SJSA1 (cell line): Measurements from ENCODE around the gene TTC6. TPM values are rescaled to one million over a fixed set of nuclear protein-coding genes. Genes with fewer than 3 reads are reported as not detected.

Experiments
- DNase-seq, 2 experiments: peaks; one replicate each; pipeline ENCODE4 v3.0.0-alpha.2; 2015 to 2020; ENCODE audit warnings: low spot score in 2 of 2, low read depth in 1 of 2
- H3K27ac ChIP-seq: fragments of 250-450 bp; sonication (Bioruptor Pico); 2 replicates; pipeline ENCODE4 v1.5.1; 2020; ENCODE audit warnings: mild to moderate bottlenecking, moderate library complexity
- H3K27me3 ChIP-seq: fragments of 250-450 bp; sonication (Bioruptor Pico); replicated peaks from 2 replicates; pipeline ENCODE4 v1.5.1; 2020; ENCODE audit warnings: mild to moderate bottlenecking, moderate library complexity
- H3K36me3 ChIP-seq: fragments of 250-450 bp; sonication (Bioruptor Pico); 2 replicates; pipeline ENCODE4 v1.5.1; 2020; ENCODE audit warnings: mild to moderate bottlenecking
- H3K4me1 ChIP-seq: fragments of 250-450 bp; sonication (Bioruptor Pico); replicated peaks from 2 replicates; pipeline ENCODE4 v1.6.1; 2021; ENCODE audit warnings: mild to moderate bottlenecking
- H3K4me3 ChIP-seq: fragments of 250-450 bp; sonication (Bioruptor Pico); 2 replicates; pipeline ENCODE4 v1.5.1; 2020; ENCODE audit warnings: mild to moderate bottlenecking
- H3K9me3 ChIP-seq: fragments of 250-450 bp; sonication (Bioruptor Pico); replicated peaks from 2 replicates; pipeline ENCODE4 v1.5.1; 2020; ENCODE audit warnings: mild to moderate bottlenecking
- total RNA-seq: library from RNA; depleted of rRNA; stranded (reverse); fragments of >200 nt; shearing (Covaris generic); gene quantifications from 2 replicates; pipeline ENCODE4 v1.2.3, GENCODE V29; 2014

TTC6 gene
- total RNA-seq, 1 experiment from 2014 or later = not detected

DNA sequence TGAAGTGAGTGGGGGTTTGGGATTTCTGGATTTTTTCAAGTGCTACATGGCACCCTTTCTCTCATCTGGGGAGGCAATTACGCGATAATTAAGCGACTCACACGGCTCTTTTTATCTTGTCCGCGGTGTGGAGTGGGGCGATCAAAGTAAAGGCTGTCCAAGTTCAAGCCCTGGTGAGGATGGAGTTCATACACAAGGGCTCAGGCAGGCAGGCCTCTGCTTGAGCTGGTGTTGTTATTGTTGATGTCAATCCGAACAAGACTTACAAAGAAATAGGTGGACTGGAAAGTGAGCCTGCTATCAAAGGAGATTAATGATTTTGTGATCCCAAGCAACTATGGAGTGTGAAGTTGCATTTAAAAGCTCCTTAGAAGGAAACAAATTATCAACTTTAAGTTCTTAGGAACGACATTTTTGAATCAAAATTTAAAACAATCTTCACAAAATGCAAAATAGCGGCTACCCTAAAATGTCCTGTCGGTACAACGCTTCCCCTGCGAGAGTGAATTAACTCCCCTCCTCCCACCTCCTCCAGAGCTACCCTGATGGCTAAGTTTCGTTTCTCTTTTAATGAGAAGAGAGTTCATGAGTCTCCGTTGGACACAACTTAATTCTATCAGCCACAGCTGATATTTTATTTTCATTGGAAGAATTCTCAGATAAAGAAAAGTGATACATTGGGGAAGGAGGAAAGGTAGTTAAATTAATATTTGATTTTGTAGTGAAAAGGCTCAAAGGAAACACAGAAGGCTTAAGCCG is 6.3 kb upstream of the TTC6 start:
- Histone ChIP-seq H3K27me3 (0 out of 2 replicates have a peak, but pooled peaks cover 2% of the 10 kb centered on the region), H3K4me1 (no peaks in the 10 kb centered on the region), H3K27ac (no peak overlapping the region), H3K9me3 (no peaks in the 10 kb centered on the region), H3K4me3 (no peak overlapping the region), H3K36me3 (no peaks in the 10 kb centered on the region)
- DNase-seq = no peak

DNA sequence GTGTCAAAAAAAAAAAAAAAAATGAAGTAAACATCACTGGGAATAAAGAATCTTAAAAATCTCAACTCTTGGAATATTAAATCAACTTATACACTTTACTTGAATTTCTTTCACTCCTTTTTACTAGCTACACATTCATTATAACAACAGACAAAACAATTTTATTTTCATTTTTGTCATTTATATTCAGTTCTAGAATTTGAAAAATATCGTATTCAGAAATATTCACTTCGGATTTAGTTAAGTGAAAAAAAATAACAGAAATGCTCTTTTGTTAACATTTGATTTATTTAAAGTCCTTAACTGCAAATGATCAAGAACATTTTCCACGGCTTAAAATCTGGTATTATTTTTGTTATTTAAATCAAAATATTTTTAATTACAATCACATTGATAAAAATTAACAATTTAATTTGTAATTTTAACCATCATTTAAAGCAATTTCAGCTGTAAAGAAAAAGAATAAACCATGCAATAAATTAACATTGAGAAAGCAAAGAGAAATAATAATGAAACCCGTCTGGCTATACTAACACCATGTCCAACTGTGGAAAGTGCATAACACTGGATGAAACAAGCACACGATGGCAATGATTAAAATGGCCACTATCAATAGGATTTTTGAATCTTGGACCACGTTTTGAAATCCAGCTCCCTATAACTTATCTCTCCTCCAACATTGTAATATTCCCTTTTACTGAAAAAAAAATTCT is 5.6 kb upstream of the TTC6 start:
- H3K4me3 ChIP-seq = no peak overlapping the region
- no peak overlapping the region for H3K27ac ChIP-seq
- no peaks in the 10 kb centered on the region for H3K36me3 ChIP-seq
- peaks cover 3% of the 10 kb centered on the region; the same call in 1 of the 2 replicates for H3K4me1 ChIP-seq
- DNase-seq = no peak
- H3K9me3 ChIP-seq = no peaks in the 10 kb centered on the region
- 0 out of 2 replicates have a peak, but pooled peaks cover 2% of the 10 kb centered on the region for H3K27me3 ChIP-seq

DNA sequence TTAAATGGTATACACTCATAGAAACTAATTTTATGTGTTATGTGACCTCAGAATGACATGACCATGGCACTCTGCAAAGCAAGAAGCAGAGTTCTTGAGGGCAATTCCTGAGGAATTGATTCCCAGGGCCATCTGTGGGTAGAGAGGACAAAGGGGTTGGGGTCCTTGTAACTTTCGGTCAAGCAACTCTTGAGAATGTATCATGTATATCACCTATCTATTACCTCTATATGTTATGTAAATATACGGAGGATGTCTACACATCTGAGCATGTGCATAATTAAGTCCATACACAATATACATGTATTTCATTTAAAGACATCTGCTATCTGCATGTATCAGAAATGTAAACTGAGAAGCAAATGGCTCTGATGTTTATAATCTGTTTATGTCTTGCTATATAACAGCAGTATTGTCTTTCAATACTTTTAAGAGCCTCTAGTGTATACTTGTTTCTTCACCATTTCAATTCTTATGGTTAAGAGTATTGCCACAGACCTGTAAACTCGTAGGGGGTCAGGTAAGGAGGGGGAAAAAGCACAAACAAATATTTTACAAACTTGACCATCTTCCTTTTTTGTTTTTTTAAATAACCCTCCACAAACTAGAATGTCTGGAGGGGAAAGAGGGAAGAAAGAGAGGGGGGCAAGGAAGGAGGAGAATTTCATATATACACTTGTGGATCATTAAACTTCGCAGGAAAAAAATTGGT is 4.8 kb upstream of the TTC6 start:
- H3K36me3 ChIP-seq = no peaks in the 10 kb centered on the region
- 0 out of 2 replicates have a peak, but pooled peaks cover 2% of the 10 kb centered on the region for H3K27me3 ChIP-seq
- H3K4me1 ChIP-seq = peaks cover 3% of the 10 kb centered on the region; the same call in 1 of the 2 replicates
- H3K4me3 ChIP-seq = no peak overlapping the region
- no peak for DNase-seq
- H3K9me3 ChIP-seq = no peaks in the 10 kb centered on the region
- no peak overlapping the region for H3K27ac ChIP-seq

DNA sequence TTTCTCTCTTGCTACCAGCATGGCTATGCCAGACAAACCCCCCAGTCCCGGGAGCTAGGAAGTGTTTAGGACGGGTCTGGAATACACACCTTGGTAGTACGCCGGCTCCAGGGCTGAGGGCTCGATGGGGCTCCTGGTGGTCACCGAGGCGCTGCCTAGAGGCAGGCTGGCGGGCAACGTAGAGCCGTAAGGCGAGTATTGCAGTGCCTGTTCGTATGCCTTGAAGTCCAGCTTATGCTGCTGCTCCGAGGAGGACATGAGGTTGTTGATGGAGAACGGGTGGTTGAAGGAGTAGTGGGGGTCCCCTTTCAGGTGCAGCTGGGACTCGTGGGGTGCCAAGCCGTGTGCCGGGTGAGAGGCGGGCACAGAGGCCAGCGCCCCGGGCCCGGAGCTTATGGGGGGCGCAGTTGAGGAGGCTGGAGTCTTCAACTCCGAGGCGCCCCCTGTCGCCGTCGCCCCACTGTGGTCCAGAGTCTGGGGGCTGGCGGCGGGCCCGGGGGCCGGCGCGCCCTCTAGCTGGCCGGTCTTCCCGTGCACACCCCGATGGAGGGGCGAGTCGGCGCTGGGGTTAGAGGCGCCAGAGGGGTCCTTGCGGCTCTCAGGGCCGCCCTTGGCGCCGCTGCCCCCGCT is 4.0 kb upstream of the TTC6 start:
- H3K4me3 ChIP-seq = no peak overlapping the region

DNA sequence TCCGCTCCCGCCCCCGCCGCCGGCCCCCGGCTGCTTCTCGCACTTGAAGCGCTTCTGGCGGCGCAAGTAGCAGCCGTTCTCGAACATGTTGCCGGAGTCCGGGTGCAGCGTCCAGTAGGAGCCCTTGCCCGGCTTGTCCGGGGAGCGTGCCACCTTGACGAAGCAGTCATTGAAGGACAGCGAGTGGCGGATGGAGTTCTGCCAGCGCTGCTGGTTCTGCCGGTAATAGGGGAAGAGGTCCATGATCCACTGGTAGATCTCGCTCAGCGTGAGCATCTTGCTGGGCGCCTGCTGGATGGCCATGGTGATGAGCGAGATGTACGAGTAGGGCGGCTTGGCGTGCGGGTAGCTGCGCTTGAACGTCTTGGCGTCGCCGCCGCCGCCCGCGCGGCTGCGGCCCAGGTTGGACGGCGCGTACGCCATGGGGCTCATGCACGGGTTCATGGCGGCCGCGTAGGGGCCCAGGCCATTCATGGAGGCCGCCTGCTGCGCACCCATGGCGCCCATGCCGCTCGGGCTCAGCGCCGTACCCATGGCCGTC is 3.4 kb upstream of the TTC6 start:
- no peaks in the 10 kb centered on the region for H3K9me3 ChIP-seq
- DNase-seq = no peak

More for the DNA sequence above, 4.0 kb upstream of the TTC6 start:
- Histone ChIP-seq H3K27me3 (peaks cover 6% of the 10 kb centered on the region; the same call in 1 of the 2 replicates), H3K27ac (no peak overlapping the region), H3K4me1 (peaks cover 3% of the 10 kb centered on the region; the same call in 1 of the 2 replicates), H3K36me3 (no peaks in the 10 kb centered on the region), H3K9me3 (no peaks in the 10 kb centered on the region)
- DNase-seq = no peak

DNA sequence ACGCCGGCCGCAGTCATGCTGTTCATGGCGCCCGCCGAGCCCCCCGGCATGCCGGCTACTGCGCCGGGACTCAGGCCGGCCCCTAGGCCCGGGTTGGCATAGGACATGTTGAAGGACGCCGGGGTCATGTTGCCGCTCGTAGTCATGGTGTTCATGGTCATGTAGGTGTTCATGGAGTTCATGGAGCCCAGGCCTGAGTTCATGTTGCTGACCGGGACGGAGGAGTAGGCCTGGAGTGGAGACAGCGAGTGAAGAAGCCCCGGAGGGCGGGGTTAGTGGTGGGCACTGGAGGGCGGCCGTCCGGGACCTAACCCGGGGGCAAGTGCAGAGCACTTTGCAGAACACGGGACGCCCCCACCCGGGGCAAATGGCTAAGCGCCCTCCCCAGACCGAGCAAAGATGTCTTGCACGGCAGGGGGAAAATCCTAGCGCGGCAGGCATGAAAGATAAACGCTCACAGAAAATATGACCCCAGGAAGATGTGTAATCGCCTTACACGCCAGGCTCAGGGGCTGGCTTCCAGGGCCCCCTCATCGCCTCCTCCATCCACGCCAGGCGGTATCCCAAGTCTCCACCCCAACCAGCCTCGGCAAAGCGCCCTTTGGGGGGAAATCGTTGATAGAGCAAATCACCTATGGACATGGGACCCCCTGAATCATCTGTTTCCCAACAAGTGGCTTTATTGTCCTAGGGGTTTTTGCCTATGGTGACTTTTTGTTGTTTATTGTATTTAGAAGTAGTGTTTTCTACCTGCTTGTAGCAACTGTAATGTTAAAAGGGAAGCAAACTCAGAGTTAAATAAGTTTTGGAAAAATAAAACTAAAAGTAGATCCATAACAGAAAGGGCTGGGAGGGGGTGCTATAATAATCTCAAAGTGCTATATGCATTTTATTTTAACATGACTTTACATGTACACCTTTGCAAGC is 2.7 kb upstream of the TTC6 start:
- H3K9me3 ChIP-seq = no peaks in the 10 kb centered on the region
- H3K36me3 ChIP-seq = no peaks in the 10 kb centered on the region
- H3K4me1 ChIP-seq = peaks cover 3% of the 10 kb centered on the region; the same call in 1 of the 2 replicates
- peaks cover 7% of the 10 kb centered on the region; the same call in 1 of the 2 replicates for H3K27me3 ChIP-seq
- H3K4me3 ChIP-seq = no peak overlapping the region
- H3K27ac ChIP-seq = no peak overlapping the region
- DNase-seq = no peak

More for the DNA sequence above, 3.4 kb upstream of the TTC6 start:
- peaks cover 7% of the 10 kb centered on the region; the same call in 1 of the 2 replicates for H3K27me3 ChIP-seq
- no peaks in the 10 kb centered on the region for H3K36me3 ChIP-seq
- no peak overlapping the region for H3K27ac ChIP-seq
- H3K4me3 ChIP-seq = no peak overlapping the region
- peaks cover 3% of the 10 kb centered on the region; the same call in 1 of the 2 replicates for H3K4me1 ChIP-seq

DNA sequence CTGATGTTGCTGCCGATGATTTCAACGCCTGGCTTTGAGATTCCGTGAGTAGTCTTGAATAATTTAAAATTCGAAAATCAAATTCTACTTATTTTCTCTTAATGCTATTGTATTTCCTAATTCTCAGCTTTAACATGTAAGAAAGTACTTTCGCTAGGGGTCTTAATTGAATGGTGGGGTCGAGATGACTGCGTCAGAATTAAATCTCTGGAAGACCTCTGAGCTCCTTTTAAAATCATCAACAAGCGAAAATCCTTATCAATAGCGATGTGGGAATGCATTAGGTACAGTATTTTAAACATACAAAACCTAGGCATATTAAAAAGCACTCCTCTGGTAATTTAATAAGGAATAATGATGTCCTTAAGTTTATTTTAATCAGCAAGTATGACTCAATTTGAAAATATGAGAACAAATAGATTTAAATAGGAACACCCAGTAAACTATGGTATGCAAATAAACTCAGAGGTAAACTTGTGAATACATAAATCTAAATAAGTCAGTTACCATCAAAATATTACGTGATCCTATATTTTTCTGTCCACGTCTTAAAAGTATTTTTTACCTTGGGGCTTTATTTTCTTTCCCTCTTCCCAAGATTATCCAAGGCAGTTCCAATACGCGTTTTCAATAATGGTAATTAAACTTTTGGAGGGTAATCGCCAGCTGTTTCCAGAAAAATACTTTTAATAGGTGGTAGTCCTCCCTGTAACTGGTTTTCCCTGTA is 1.8 kb upstream of the TTC6 start:
- Histone ChIP-seq H3K36me3 (no peaks in the 10 kb centered on the region), H3K27me3 (peaks cover 7% of the 10 kb centered on the region; the same call in 1 of the 2 replicates), H3K27ac (no peak overlapping the region), H3K4me1 (peaks cover 3% of the 10 kb centered on the region; the same call in 1 of the 2 replicates), H3K4me3 (peak overlapping the region; percentile 52), H3K9me3 (no peaks in the 10 kb centered on the region)
- no peak for DNase-seq

DNA sequence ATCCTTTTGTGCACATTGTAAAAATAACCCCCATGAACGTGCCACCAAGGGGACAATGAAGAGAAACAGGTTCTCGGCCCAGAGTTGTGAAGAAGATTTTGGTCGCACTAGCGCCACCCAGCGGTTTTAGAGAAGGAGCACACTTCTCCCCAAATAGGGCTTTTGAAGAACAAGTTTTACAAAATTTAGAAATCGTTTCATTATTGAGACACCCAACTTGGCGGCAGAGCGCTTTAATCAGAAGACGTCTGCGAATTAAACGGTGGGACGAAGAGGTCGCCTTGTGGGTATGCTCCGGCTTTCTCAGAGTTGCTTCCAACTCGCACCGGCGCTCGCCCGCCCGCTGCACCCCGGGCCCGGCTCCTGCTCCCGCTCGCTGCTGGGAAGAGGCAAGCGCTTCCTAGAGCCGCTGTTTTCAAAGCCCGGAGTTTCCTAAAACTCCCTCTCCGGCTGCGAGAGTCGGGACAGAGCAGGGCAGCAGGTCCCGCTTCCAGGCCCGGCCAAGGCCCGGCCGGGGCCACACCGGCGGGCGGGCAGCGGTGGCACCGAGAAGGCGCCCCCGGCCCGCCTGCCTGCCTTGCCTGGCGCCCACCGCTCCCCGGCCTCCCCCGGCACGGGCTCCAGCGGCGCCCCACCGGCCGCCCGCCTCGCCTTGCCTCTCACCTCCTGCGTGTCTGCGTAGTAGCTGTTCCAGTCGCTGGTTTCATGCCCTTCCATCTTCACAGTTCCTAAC is 1.0 kb upstream of the TTC6 start:
- Histone ChIP-seq H3K27ac (no peak overlapping the region), H3K36me3 (no peaks in the 10 kb centered on the region), H3K4me3 (peak overlapping the region; percentile 52), H3K9me3 (no peaks in the 10 kb centered on the region), H3K27me3 (peaks cover 7% of the 10 kb centered on the region; the same call in 1 of the 2 replicates), H3K4me1 (peaks cover 3% of the 10 kb centered on the region; the same call in 1 of the 2 replicates)
- peak; percentile 65 to 71 for DNase-seq

DNA sequence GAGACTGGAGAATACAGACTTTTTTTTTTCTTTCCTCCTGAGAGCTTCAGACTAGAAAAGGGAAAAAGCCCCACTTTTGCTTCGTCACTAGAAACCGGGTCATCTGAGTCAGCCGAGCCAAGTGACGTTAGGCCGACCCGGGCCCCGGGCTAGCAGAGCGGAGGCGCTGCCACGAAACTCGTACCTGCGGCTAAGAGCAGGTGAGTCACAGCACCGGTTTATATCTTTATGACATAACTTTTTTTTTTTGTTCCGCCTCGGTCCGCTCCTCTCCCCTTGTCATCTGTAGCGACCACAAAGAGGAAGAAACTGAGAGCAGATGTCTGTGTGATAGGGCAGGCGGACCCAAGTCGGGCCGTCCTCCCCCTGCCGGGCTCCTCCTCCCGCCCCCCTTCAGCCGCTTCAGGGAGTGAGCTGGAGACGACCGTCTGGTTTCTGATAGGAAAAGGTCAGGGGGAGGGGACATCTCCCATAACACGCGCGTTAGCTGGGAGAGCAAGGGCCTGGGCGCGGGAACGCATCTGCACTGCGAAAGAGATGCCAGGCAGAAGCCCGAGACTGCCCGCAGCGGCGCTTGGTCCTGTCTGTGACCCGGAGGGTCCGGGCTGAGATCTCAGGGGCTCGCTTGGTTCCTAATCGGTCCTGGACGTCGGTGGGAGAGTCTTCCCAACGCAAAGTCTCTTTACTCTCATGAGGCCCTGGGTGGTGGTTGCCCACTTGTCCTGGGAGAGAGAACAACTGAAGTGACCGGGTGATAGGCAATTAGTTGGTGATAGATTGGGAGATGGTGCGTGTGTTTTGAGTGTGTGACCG is 586 bp downstream of the TTC6 start:
- Histone ChIP-seq H3K9me3 (no peaks in the 10 kb centered on the region), H3K27ac (no peak overlapping the region), H3K4me3 (peak overlapping the region; percentile 52), H3K4me1 (peaks cover 9% of the 10 kb centered on the region), H3K36me3 (no peaks in the 10 kb centered on the region), H3K27me3 (peaks cover 23% of the 10 kb centered on the region)
- DNase-seq = no peak

DNA sequence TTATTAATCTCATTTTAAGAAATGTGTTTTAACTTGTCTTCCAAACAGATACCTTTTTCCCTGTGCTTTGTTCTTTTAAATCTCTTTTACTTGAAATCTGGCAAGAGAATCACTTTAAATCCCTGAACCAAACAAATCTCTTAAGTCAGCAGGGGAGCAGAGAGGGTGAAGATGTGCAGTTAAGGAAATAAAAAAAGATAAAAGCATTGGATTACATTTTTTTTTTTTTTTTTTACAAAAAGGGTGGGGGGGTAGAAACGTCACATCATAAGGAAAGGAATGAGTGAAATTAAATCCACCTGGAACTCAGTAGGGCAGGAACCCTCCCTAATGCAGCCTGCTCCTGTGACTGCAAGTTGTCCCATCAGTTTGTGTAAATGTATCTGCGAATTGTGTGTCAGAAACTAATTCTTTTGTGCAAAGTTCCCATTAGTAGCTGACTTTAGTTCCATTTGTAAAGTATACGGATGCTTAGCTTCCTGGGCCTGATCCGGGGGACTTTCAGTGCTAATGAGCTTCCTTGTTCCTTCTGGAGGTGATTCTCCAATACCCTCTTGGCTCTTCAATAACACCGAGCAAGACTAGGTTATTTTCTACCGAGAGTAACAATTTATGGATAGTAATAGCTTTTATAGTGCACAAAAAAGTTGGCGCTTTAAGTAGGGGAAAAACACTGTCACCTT is 1.5 kb downstream of the TTC6 start:
- Histone ChIP-seq H3K4me3 (no peak overlapping the region), H3K27ac (no peak overlapping the region), H3K36me3 (no peaks in the 10 kb centered on the region), H3K4me1 (peaks cover 9% of the 10 kb centered on the region), H3K27me3 (peaks cover 33% of the 10 kb centered on the region), H3K9me3 (no peaks in the 10 kb centered on the region)
- DNase-seq = no peak
